GM18861 (cell line): ENCODE results near the gene LAMTOR4.

ENCODE experiments used
- ATAC-seq: cut with Tn5 transposase; IDR thresholded peaks from one replicate; pipeline ENCODE4 v1.9.1; 2021; ENCODE audit not compliant: unreplicated experiment

Gene LAMTOR4

DNA sequence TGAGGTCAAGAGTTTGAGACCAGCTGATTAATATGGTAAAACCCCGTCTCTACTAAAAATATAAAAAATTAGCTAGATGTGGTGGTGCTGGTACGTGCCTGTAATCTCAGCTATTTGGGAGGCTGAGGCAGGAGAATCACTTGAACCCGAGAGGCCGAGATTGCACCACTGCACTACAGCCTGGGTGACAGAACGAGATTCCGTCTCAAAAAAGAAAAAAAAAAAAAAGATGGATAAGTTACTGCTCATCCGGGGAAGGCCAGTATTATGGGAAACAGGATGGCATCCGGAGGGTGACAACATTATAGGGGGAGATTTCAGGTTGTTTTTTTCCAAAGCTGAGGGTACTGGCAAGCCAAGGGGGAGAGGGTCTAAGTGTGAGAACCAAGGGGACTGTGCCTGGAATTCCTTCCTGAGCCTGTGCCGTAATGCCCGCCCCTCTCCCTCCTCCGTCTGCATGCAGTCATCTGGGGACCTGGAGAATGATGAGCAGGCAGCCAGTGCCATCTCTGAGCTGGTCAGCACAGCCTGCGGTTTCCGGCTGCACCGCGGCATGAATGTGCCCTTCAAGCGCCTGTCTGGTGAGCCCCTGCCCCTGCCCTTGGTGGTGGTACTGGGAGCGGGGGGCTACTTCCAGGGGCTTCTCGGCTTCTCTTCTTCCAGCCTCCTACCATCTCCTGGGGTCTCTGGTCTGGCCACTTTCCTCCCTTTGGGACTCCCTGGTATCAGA lies 4.4 kb downstream of the LAMTOR4 start:
- no peak for ATAC-seq

DNA sequence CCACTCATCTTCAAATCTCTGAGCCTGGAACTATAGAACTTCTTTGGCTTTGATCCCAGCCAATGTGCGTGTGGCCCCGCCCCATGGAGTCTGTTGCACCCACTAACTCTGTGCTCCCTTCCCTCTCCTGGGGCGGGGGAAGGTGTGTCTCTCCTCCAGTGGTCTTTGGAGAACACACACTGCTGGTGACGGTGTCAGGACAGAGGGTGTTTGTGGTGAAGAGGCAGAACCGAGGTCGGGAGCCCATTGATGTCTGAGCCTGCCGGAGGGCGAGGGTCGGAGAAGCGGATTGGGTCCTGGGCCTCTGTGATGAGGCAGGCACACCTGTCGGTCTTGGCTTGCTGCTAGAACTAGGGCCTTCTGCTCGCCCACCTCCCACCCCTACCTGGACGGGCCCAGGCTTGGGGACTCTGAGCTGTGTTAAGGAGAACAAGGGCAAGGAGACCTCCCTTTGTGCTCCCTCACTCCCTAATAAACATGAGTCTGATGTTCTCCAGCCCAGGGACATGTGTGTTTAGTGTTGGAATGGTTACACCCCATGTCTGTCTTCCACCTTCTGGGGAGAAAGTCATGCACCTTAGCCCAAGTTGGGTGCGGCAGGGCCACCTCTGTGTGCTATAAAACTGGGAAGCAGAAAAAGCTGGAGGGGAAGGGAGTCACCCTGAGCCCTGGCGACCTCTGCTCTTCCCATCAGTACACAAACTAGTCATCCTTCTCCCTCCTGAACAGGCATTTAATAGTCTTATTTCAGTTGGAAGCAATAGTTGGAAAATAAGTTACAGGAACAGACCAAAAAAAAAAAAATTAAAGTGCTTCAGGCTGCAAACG lies 5.2 kb downstream of the LAMTOR4 start:
- ATAC-seq: no peak

DNA sequence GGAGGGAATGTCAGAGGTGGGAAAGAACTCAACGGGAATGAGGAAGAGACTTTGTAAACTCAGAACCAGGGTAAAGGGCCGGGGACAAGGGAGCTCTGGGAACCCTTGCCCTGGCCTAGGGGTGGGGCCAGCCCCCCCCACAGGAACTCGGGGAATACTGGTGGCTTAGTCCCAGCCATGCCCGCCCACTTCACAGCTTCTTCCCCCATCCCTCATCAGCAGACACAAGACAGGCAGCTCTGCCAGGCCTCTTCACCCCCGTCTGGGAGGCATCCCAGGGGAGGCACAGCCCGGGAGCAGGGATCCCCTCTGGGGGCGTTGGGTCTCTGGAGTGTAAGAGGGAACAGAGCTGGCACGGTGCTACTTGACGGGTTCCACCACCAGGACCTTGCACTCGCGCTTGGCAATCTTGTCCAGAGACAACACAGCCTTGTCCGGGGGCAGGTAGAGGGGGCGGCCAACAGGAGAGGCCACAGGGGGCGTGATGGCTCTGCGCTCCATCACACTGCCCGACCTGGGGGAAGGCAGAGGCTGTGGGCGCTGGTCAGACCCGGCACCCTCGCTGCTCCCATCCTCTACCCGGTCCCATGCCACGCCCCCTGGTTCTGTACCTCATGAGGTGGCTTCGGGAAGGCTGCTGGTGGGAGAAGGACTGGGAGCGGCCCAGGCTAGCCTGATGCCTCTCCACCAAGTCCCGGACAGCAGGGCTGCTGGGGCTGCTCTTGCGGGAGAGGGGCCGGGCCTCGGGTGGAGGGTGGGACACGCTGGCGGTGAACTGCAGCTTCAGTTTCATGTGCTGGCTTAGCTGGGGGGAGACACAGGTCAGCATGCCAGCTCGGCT lies 6.2 kb downstream of the LAMTOR4 start:
- ATAC-seq: no peak

DNA sequence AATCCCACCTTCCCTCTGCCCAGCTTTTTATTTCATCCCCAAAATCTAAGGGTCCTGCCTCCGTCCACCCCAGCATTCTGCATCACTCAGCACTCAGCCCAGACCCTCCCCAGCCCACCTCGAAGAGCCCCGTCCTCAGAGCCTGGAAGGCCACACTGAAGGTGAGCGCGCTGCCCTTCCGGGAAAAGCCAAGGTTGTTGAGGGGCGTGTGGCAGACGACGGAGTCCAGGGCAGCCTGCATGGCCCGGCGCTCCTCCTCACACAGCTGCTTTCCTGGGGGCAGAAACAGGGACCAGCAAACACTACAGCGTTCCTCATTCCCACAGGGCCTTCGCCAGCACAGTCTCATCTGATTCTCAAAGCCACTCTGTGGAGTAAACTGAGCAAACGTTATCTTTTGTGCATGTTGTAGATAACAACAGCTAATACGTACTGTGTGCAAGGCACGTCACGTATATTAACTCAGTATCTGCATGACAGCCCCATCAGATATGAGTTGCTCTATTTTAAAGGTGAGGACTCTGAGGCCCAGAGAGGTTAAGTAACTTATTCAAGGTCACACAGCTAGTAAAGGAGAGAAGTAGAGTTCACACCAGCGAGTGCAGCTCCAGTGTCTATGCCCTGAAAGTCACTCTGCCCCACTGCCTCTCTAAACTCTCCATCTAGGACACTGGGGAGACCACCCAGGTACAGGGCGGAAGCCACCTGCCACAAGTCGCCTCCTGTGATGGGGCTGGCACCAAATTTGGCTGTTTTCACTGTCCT lies 7.0 kb downstream of the LAMTOR4 start:
- ATAC-seq: no peak

DNA sequence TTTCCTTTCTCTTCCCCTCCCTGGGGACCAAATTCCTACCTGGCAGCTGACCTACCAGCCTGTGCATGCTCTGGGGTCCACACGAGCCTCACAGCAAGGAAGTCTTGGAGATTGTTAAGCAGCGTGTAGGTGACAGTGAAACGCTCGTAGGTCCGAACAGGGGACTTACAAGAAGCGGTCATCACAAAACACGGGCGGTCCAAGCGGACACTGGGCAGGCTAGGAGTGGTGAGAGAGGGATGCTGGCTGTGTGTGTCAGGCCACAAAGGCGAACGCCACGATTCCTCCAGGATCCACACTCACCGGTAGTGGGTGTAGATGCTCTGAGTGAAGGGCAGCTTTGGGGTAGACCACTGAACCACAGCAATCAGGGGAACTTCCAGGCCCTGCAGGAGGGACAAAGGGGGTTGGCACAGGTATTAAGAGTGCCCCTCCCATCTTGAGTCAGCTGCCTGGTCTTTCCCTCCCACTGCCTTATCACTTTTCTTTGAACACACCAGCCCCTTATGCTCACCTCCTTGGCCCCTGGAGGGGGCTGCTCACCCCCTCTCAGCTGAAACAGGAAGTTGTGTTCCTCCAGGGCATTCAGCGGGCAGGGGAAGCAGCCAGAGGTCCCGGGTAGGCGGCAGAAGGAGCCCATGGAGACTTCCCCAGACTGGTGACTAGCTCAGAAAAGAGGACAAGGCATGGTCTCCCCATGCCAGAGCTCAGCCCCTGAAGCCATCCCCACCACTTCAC lies 7.8 kb downstream of the LAMTOR4 start:
- no peak for ATAC-seq

DNA sequence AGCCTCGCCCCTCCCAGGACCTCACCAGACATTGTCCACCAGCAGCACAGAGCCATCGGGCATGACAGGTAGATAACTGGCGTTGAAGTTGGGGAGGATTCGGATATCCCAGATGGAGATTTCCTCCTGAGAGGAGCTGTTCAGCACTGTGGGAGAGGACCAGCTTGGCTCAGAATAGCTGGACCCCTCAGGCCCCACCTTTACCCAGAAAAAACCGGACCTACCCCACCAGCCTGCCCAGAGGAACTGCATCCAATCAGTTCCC lies 8.3 kb downstream of the LAMTOR4 start:
- ATAC-seq: no peak

DNA sequence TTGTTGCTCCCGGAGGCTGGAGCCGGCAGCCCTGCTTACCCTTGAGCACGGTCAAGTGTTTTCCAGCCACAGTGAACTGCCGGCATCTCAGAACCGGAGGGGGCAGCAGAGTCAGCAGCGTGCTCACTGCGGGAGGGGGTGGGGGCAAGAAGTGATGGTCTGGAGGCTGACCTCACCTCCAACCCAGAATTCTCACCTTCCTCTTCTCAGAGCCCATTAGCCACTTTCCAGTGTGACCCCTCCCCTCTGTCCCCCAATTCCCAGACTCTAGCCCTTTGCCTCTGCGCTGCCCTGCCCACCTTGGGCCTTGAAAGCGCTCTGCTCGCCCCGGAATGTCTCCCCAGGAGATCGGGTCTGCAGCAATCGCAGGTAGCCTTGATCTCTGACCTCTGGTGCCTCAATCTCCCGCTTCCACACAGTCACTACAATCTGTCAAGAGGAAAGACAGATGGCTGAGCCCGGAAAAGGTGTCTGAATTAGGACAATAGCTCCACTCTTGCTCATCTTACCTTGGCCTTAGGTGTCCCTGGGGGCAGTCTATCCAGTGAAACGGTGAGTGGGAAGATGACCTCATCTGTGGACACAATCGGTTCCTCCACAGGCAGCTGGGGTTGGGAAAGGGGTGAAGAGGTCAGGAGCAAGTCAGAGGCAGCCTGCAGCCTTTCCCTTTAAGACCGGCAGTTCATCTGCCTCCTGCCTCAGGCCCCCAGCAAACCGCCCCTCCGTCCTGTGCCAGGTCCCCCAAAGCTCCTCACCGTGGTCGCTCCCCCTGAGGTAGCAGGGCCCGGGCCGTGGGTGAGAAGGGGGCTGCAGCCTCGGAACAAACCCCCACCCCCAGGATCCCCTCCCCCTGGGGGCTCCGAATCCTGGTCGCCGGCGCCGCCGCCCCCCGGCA lies 8.9 kb downstream of the LAMTOR4 start:
- no peak for ATAC-seq

DNA sequence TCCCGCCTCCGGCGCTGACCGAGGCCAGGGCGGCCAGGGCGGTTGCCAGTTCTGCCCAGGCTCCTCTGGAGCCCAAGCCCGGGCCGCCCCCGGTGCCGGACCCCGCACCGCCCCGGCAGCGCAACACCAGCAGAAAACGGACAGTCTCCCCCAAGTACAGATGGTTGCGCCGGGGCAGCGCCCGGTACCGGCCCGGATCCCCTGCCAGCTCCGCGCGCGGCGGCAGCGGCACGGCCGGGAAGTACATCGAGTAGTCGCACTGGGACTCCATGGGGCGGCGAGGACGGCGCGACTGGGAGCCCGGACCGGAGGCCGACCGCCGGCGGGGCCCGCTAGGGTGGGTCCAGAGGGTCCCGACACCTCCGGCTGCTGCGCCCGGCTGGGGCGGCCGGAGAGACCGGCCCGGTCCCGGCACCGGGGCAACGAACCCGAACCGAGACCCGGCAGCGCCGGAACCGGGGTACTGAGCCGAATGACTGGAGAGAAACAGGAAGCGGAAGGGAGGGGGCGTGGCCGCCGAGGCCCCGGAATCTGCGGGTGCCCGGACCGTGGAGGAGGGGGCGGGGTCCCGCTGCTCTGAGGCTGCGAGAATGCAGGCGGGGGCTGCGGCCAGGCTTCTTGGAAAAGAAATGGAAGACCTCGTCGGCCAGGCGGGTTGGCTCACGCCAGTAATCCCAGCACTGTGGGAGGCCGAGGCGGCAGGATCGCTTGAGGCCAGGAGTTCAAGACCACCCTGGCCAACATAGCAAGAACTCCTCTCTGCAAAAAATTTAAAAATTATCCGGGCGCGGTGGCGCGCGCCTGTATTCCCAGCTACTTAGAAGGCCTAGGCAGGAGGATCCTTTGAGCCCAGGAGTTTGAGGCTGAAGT lies 9.7 kb downstream of the LAMTOR4 start, which contains the start of gene TRAPPC14:
TSS of gene TRAPPC14 (minus strand) at position 495 of the 870 bp plus-strand sequence. CDS start at position 271, 224 bp downstream.
- peak; percentile 65 for ATAC-seq

DNA sequence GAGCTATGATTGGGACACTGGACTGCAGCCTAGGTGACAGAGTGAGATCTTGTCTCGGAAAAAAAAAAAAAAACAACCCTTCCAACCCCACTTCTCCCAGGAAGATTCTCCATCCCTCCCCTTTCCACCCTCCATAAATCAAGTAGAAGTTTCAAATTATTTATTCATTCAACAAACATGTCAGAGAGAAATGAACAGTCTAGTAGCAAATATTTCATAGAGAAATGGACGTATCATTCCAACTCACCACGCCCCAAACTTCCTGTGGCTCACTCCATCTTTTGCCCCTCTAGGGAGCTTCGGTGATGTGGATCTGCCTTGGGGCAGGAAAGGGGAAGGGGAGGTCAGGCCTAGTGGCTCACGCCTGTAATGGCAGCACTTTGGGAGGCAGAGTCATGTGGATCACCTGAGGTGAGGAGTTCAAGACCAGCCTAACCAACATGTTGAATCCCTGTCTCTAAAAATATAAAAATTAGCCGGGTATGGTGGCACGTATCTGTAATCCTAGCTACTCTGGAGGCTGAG lies 10.4 kb downstream of the LAMTOR4 start:
- no peak for ATAC-seq

DNA sequence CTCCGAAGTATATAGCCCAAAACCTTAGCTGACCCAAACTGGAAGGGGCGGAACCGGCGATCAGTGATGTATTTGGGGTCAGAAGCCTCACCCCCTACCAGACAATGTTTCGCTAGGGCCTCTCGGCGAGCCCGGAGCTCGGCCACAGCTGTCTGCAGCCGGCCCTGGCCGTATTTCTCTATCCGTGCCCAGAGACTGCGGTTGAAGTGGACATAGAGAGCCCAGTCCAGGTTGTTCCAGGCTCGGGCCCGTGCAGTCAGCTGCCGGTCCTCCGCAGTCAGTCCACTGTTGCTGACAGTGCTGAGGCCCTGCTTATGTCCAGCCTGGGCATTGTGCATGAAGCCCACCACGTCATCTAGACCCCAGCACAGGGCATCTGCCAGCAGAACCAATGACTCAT lies 11.3 kb downstream of the LAMTOR4 start:
- no peak for ATAC-seq

DNA sequence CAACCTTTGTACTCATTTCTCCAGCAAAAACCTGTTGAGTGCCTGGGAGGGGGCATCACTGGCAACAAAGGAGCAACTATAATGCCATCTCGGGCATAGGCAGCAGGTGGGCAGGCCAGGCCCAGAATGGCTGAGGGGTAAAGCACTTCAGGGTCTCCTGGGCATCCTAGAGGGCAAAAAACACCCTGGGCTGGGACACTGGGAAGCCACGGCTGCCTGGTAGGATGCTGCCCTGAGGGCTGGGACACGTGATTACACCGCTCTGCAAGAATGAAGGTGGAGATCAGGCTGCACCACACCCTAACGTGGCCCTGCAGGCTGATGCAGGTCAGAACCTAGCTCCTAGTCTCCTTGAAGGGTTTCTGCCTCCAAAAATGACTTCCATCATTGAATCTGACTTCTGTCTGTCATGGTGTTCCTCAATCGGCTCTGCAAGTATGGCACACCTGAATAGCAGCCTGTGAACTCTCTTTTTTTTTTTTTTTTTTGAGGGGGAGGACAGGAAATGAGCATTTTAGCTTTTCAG lies 14.4 kb downstream of the LAMTOR4 start:
- no peak for ATAC-seq

DNA sequence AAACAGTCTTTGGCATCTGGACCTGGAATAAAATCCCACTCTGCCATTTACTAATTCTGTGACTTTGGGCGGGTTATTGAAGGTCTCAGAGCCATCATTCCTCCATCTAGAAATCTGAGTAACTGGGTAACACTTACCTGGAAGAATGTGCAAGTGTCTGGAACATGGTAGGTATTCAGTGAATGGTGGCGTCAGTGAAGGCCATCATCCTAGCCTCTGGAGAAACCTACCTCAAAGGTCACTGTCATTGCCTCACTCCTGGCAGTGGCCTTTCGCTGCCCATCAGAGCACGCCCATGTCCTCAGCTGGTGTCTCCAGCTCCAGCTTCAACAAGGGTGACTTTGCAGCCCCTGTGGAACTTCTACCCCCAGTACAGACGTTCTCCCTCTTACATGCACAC lies 15.2 kb downstream of the LAMTOR4 start:
- ATAC-seq: no peak

DNA sequence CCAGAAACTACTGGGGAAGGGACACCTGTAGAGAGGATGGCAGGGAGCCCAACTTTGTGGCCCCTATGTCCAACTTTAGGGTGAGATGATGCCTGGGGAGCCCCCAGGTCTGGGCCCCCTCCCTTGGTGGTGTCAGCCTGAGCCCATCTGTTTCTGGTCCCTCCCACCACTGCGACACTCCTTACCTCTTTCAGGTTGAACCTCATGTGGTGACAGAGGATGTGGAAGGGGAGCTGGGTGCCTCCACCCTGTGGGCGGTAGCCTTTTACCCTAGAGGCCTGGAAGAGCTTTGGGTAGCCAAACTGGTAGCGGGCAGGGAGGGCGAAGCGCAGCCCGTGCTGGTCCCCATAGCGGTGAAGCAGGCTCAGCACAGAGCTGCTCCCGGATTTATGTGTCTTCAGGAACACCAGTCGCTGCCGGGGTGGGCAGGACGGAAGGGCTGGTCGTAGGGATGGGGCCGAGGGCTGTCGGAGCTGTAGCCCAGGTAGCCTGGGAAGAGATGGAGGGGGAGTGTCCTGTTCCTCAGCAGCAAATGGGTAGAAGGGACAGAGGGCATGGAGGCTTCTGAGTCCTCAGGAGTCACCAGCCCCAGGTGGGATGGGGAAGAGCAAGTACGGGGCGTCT lies 17.7 kb downstream of the LAMTOR4 start:
- ATAC-seq: no peak

DNA sequence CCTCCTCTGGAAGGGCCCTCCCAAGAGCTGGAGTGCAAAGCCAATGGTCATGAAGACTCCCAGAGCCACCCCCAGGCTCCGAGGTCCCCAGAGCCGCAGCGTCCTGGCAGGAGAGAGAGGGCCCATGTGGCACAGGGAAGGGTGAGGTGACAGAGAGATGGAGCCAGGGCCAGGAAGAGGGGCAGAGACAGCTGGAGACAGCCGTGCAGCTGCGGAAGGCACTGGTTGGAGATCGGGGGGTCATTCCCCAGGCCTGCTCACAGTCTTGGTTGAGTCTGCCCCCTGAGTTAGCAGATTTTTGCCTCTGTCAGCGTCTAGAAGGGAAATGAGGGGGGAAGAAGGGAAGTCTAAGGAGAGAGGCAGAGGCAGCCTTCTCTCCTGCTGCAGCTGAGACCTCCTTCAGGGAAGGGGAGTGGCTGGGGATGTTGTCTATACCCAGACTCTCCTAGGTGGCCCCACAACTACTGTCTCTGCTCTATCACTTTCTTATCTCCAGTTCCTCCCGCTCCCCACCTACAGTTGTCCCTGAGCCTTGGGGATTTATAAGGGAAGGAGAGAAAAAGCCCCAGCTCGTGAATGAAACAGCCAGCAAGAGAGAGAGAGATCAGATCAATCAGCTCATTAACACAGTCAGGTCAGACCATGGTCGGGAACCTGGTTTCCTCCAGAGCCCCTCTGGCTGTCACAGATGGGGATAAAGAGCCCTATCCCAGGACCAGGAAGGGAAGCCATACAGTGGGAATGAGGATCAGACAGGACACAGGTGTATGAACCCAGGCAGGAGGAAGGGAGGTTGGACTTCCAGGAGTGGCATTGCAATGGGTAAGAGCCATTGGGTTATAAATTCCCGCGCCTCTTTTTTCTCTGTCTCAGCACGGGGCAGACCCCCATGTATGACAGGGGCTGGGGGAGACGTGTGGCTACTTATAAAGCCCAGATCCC lies 18.5 kb downstream of the LAMTOR4 start:
- no peak for ATAC-seq

DNA sequence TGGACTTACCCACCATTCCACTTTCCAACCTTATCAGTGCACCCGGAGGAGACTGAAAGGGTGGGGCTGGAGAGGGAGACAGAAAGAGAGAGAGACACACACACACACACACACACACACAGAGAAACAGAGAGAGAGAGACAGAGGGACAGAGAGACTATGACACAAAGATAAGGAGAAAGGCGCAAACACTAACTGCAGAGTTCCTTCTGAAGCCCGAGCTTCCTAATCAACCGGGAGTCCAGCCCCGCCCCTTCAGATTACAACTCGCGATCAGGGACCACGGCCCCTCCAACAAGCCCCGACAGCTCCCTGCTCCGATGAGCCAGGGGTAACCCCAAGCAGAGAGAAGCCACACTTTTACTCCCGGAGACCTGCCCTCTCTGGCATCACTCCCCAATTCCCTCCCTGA lies 19.2 kb downstream of the LAMTOR4 start:
- no peak for ATAC-seq

DNA sequence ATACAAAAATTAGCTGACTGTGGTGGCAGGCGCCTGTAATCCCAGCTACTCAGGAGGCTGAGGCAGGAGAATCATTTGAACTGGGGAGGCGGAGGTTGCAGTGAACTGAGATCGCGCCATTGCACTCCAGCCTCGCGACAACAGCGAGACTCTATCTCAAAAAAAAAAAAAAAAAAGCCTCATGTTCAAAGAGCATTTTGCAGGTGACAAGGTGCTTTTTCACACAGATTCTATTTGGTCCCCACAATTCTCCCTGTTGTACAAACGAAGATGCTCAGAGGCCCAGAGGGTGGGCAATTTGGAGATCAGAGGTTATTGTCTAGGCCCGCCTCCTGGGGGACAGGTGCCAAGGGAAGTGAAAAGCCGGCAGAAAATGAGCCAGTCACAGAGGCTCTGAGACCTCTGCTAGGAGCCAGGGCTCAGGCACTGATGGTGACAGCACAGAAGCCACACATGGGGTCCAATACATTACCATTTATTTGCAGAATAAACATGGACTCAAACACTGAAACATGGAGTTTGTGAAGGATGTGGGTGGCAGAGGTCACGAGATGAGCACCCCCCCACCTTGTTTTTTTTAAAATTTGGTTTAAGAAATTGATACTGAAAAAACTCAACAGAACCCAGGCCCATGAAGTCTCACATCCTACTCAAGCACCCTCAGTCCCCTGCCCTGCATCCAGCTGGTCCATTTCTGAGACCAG lies 20.6 kb downstream of the LAMTOR4 start:
- ATAC-seq: no peak
